NT2/D1 (cell line): ENCODE results near the gene SRP9.

ENCODE experiments used
- DNase-seq: peaks from one replicate; pipeline ENCODE4 v3.0.0-alpha.2; 2011; ENCODE audit warnings: low read depth, low spot score
- H3K27me3 ChIP-seq: 2 replicates; pipeline ENCODE4 v1.6.0; 2011; ENCODE audit warnings: mild to moderate bottlenecking; ENCODE audit not compliant: insufficient read length, insufficient read depth
- H3K36me3 ChIP-seq: 2 replicates; pipeline ENCODE4 v1.6.1; 2011; ENCODE audit warnings: mild to moderate bottlenecking, low read length, mixed read lengths; ENCODE audit not compliant: insufficient read depth, insufficient read length
- H3K4me1 ChIP-seq: 2 replicates; pipeline ENCODE4 v1.5.1; 2011; ENCODE audit not compliant: insufficient read depth, insufficient read length
- H3K4me3 ChIP-seq: 2 replicates; pipeline ENCODE4 v1.5.1; 2011; ENCODE audit warnings: low read depth; ENCODE audit not compliant: insufficient read length
- H3K9ac ChIP-seq: 2 replicates; pipeline ENCODE4 v1.6.0; 2011; ENCODE audit warnings: low read depth; ENCODE audit not compliant: insufficient read length
- H3K9me3 ChIP-seq: 2 replicates; pipeline ENCODE4 v1.5.1; 2011; ENCODE audit warnings: mild to moderate bottlenecking, low read length; ENCODE audit not compliant: insufficient read depth
- SUZ12 ChIP-seq: IDR thresholded peaks from 2 replicates; pipeline ENCODE4 v1.6.1; 2011; ENCODE audit not compliant: insufficient read length, insufficient read depth; ENCODE audit errors: extremely low read depth
- YY1 ChIP-seq: IDR thresholded peaks from 2 replicates; pipeline ENCODE4 v1.6.1; 2011; ENCODE audit not compliant: insufficient read length, insufficient read depth
- ZNF274 ChIP-seq: IDR thresholded peaks from 2 replicates; pipeline ENCODE4 v1.6.1; 2011; ENCODE audit warnings: mild to moderate bottlenecking, low read depth, low read length

Gene SRP9

GRCh38 chr1:225819346-225820192, 41.9 kb downstream of the SRP9 start:
- DNase-seq: no peak
- H3K9ac ChIP-seq: no peak overlapping the region
- H3K4me3 ChIP-seq: no peak overlapping the region
- H3K9me3 ChIP-seq: no peaks in the 10 kb centered on the region
- H3K36me3 ChIP-seq: peaks cover 25% of the 10 kb centered on the region
- peaks cover 19% of the 10 kb centered on the region for H3K4me1 ChIP-seq
- TF ChIP-seq YY1 (no peak), SUZ12 (no peak), ZNF274 (no peak)
- no peaks in the 10 kb centered on the region for H3K27me3 ChIP-seq

- Histone ChIP-seq H3K9ac (no peak overlapping the region), H3K36me3 (peaks cover 20% of the 10 kb centered on the region), H3K4me3 (no peak overlapping the region), H3K9me3 (no peaks in the 10 kb centered on the region), H3K27me3 (no peaks in the 10 kb centered on the region), H3K4me1 (peaks cover 23% of the 10 kb centered on the region)
- no peak for DNase-seq
- TF ChIP-seq ZNF274 (no peak), SUZ12 (no peak), YY1 (no peak)
These were observed 43.0 kb downstream of the SRP9 start for GRCh38 chr1:225820522-225821120.

- Histone ChIP-seq H3K36me3 (peaks cover 13% of the 10 kb centered on the region), H3K9me3 (no peaks in the 10 kb centered on the region), H3K4me1 (peaks cover 15% of the 10 kb centered on the region), H3K4me3 (no peak overlapping the region), H3K9ac (no peak overlapping the region), H3K27me3 (no peaks in the 10 kb centered on the region)
- DNase-seq: no peak
- TF ChIP-seq SUZ12 (no peak), YY1 (no peak), ZNF274 (no peak)
These were observed 45.2 kb downstream of the SRP9 start for GRCh38 chr1:225822655-225823403.

- Histone ChIP-seq H3K36me3 (peaks cover 16% of the 10 kb centered on the region), H3K4me1 (peaks cover 15% of the 10 kb centered on the region), H3K27me3 (no peaks in the 10 kb centered on the region), H3K4me3 (no peak overlapping the region), H3K9ac (no peak overlapping the region), H3K9me3 (no peaks in the 10 kb centered on the region)
- DNase-seq: no peak
- TF ChIP-seq SUZ12 (no peak), YY1 (no peak), ZNF274 (no peak)
These were observed 46.2 kb downstream of the SRP9 start for GRCh38 chr1:225823811-225824261.

DNA sequence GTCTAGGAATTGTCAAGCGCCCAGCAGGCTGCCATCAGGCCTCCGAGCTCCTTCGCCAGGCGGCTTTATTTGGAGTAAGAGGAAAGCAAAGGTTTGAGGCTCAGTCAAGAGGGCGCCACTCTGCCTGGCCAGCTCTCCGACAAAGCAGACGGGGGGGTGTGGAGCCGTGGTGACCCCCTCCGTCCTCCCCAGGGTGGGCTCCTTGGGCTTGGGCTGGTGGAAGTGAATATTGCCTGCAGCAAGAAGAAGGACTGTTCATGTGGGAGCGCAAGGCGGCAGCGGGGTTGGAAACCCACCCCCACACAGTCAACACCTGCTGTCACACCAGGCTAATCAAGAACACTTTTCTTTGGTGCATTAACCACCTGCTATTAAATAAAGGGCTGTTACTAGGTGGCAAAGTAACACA, 46.9 kb downstream of the SRP9 start:
- Histone ChIP-seq H3K4me3 (no peak overlapping the region), H3K36me3 (peaks cover 20% of the 10 kb centered on the region), H3K9me3 (no peaks in the 10 kb centered on the region), H3K9ac (no peak overlapping the region), H3K27me3 (no peaks in the 10 kb centered on the region), H3K4me1 (peaks cover 15% of the 10 kb centered on the region)
- TF ChIP-seq SUZ12 (no peak), YY1 (no peak), ZNF274 (no peak)
- DNase-seq: no peak

- H3K4me1 ChIP-seq: peaks cover 15% of the 10 kb centered on the region
- TF ChIP-seq YY1 (no peak), ZNF274 (no peak), SUZ12 (no peak)
- no peaks in the 10 kb centered on the region for H3K9me3 ChIP-seq
- no peaks in the 10 kb centered on the region for H3K27me3 ChIP-seq
- DNase-seq: no peak
- H3K9ac ChIP-seq: no peak overlapping the region
- H3K36me3 ChIP-seq: peaks cover 20% of the 10 kb centered on the region
- no peak overlapping the region for H3K4me3 ChIP-seq
These were observed 47.5 kb downstream of the SRP9 start for GRCh38 chr1:225825078-225825477.

DNA sequence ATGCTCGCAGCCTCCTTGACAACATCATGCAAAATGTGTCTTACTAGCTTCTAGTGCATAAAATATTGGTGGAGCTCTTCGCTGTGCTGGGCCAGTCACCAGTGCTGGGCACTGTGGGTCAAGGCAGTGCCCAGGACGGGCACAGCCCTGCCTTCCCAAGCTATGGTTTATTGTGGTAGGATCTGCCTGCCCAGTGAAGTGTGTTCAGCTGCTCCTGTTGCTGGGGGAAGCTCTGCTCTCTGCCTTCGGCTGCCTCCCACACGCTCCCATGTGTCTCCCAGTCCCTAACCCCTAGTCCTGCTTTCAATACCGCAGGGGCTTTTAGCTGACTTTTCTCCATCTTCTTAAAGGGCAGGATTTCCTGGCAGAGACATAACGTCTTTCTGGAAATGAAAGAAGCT, 48.0 kb downstream of the SRP9 start:
- peaks cover 15% of the 10 kb centered on the region for H3K4me1 ChIP-seq
- DNase-seq: no peak
- H3K27me3 ChIP-seq: no peaks in the 10 kb centered on the region
- peaks cover 23% of the 10 kb centered on the region for H3K36me3 ChIP-seq
- no peak for TF ChIP-seq ZNF274
- TF ChIP-seq YY1: no peak
- TF ChIP-seq SUZ12: no peak
- H3K9ac ChIP-seq: no peak overlapping the region
- no peak overlapping the region for H3K4me3 ChIP-seq
- H3K9me3 ChIP-seq: no peaks in the 10 kb centered on the region
